Lower leg skin (tissue), 3 donors: ENCODE data around the gene FAM217A.

Experiments used
- POLR2A ChIP-seq, 2 donors: fragments of 450-650 bp; IDR thresholded peaks; one replicate each; pipeline ENCODE4 v1.6.1; 2016 to 2017; ENCODE audit warnings: antibody characterized with exemption in 2 of 2, mild to moderate bottlenecking in 1 of 2, moderate library complexity in 1 of 2
- TF ChIP-seq, protein P1 (sequence below), 3 donors: fragments of 450-650 bp; IDR thresholded peaks; one replicate each; pipeline ENCODE4 v1.5.1; 2016; ENCODE audit warnings: antibody characterized with exemption in 3 of 3, mild to moderate bottlenecking in 3 of 3, moderate library complexity in 2 of 3

GRCh38 chr6:4093288-4093687, 14.4 kb upstream of the FAM217A start:
- TF ChIP-seq, protein P1, sequence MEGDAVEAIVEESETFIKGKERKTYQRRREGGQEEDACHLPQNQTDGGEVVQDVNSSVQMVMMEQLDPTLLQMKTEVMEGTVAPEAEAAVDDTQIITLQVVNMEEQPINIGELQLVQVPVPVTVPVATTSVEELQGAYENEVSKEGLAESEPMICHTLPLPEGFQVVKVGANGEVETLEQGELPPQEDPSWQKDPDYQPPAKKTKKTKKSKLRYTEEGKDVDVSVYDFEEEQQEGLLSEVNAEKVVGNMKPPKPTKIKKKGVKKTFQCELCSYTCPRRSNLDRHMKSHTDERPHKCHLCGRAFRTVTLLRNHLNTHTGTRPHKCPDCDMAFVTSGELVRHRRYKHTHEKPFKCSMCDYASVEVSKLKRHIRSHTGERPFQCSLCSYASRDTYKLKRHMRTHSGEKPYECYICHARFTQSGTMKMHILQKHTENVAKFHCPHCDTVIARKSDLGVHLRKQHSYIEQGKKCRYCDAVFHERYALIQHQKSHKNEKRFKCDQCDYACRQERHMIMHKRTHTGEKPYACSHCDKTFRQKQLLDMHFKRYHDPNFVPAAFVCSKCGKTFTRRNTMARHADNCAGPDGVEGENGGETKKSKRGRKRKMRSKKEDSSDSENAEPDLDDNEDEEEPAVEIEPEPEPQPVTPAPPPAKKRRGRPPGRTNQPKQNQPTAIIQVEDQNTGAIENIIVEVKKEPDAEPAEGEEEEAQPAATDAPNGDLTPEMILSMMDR (IDR thresholded peaks at IDR 0.05) = no peak
- TF ChIP-seq POLR2A (IDR thresholded peaks at IDR 0.05) = no peak
